HG03457 (cell line): ENCODE data around the gene RNF103.

Experiments
- ATAC-seq: cut with Tn5 transposase; IDR thresholded peaks from one replicate; pipeline ENCODE4 v1.9.1; 2021; ENCODE audit warnings: moderate number of reproducible peaks; ENCODE audit not compliant: unreplicated experiment

Gene RNF103

DNA sequence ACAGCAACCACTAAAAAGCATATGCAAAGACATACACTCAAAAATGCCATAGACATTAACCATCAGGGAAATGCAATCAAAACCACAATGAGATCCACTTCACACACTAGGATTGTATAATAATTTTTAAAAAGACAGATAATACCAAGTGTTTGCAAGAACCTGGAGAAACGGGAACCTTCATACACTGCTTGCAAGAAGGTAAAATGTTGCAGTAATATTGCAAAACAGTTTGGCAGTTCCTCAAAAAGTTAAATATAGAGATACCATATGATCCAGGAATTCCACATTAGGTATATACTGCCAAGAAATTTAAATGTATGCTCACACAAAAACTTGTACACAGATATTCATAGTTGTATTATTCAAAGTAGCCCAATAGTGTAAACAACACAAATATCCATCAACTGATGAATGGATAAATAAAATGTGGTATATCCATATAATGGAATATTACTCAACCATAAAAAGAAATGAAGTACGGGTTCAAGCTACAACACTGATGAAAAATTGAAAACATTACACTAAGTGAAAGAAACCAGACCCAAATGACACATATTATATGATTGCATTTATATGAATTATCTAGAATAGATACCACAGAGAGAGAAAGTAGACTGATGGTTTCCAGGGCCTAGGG, 45.7 kb downstream of the RNF103 start:
- no peak for ATAC-seq

DNA sequence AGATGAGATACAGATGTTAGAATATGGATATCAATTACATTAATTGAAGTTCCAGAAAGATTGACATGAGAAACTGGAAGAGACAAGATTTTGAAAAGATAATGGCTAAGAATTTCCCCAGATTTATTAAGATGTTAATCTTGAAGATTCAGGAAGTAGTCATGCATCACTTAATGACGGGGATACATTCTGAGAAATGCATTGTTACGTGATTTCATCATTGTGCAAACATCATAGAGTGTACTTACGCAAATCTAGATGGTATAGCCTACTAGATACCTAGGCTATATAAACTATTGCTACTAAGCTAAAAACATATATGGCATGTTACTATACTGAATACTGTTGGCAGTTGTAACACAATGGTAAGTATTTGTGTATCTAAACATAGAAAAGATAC, 53.6 kb downstream of the RNF103 start:
- no peak for ATAC-seq

DNA sequence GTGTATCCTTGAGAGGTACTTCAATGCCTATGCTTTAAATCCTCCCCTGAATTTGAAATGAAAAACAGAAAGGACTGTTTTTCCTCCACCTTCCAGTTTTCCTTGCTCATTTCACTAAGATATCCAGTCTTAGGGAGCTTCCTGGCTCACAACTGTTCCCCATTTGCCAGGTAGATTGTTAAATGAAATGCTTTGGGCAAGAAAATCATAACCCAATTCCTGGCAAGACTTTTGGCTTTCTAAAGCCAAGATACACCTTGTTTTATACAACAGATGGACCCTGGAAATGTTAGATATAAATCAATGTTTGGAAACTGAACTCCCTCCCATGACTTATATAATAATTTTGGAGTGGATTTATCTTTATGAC, 56.9 kb downstream of the RNF103 start:
- no peak for ATAC-seq

DNA sequence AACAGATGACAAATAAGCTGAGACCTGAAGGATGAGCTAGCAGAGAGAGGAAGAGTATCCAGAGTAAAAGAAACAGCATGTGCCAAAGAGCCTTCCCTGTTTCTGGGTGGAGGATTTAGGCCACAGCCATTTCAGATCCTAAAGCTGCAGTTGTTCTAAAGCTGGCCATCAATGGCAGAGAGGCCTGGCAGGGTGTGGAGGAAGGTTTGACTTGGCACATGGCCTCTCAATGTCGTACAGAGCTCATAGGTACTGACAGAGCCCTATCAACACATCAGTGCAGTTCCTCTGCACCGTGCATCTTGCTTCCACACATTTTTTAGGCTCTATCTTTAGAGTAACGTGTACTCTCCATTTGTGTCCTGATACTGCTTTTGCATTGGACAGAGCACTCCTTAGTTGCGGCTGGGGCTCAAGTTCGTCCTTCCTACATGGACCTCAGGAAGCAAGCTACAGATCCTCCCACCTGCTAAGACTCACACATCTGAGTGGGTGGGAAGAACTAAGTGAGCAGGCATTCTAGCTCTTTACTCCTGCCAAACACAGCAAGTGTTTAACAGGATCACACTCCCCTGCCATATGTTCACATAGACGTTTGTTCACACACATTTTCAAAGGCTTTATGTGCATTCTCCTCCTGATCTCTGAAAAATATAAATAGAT, 57.4 kb downstream of the RNF103 start:
- ATAC-seq, result no peak

DNA sequence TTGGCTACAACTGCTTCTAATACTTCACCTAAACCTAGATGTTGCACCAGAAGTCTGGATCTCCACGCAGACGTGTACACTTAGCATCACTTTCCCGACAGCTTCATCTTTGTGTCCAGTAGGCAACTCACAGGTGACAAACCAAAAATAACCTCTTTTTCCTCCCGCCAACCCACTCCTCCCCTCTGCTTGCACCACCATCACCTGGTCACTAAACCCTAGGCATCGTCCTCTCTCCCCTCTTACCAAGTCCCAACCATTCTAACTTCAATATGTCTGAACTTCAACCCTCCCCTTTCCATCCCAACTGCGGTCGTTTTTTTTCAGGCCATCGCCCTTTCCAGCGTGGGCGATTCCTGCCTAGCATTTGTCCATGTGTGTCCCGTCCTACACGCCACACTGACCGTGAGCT, 60.0 kb downstream of the RNF103 start:
- no peak for ATAC-seq

DNA sequence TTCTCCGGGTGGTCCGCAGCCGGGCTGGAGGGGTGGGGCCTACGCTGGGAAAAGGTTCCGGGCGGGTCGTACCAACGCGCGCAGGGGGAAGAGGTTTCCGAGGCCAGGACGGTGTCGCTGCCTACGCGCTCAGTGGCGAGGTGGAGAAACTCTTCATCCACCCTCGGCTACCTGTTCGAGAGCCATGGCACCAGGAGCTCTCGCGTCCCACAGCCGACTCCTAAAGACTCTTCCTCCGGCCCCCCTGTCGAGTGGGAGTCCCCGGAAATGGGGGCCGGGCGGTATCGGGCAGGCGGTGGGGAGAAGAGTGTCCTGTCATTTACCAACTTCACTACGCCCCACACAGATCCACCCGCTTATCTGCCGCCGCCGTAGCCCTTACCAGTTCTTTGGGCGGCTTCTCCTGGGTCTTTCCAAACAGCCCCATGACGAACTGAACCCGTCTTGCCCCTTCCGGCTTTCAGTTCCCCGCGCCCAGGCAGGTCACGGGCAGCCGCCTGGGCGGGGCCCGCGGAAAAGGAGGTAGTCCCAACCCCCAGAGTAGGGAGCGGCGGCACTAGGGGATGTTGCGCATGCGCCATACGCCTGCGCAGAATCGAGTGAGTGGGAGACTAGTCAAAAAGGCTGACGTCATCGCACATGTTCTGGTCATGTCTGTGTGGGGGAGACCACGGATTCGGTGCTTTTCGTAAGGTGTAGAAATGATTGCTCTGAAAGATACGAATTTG, 60.6 kb downstream of the RNF103 start, which contains the start of gene CHMP3:
TSS of gene CHMP3 (minus strand) at position 522 of the 728 bp plus-strand sequence. CDS start at position 427, 95 bp downstream.
- peak; percentile 80 for ATAC-seq

DNA sequence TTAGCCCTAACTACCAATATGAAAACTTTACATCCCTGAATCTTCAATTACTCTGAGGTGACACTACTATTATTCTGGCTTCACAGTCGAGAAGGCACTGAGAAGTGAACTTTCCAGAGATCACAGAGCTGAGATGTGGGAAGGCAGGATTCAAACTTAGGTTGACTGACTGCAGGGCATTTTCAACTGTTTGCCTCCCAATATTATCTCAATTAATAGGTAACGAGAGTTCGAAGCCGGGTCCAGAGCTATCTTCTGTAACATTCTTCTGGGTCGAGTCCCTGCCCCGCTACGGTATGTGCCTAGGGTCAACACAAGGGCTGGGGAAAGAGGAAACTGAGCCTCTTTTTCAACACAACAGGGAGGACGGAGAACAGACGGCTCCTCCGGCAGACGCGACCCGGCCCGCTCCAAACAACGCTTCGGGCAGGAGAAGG, 61.2 kb downstream of the RNF103 start:
- no peak for ATAC-seq

DNA sequence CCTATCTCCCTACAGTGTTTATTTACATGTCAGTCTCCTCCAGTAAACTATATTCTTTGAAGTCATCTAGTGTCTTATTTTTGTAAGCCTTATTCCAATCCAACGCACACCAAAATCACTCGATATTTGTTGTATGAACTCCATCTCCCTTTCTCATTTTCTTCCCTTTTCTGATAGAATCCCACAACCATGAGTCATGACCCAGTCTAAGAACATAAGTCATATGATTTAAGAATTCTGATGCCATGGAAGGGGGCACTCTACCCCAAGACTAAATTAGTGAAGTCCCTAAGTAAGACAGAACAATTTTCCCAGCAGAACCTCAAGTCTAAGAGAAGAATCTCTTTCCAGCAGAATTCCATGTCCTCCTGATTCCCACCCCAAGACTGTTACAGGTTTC, 65.8 kb downstream of the RNF103 start:
- no peak for ATAC-seq

DNA sequence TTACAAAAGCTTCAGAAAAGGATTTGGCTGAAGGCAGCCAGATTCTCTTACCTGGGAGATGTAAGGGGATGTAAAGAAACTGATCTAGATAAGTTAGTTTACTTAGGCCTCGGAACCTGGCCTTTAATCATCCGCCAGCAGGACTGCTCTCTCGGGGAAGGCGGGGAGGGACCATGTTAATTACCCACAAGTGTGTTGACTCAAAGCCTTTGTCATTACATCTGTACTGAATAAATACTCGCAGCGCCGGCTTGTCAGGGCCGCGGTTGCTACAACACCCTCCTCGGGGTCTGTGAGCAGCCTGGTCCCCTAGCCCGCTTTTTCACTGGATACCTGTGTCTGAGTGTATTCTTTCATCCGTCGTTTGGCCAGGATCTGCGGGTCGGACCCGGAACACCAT, 67.2 kb downstream of the RNF103 start:
- ATAC-seq, result no peak
